Natural killer cell (primary cell): ENCODE results near the gene OR10A2. TPM values are rescaled to one million over a fixed set of nuclear protein-coding genes. Genes with fewer than 3 reads are reported as not detected.
"Not testable (repeated sequence)": the region's sequence is repeated elsewhere in the genome, so short reads cannot be mapped to it uniquely, and the experiment has no call there.

Experiments used
- ATAC-seq, 3 donors: fragments of 150-1000 bp in 2 of 3; fragments of 200-7000 bp in 1 of 3; cut with Tn5 transposase; 1 replicate in 1 of 3; 2 replicates in 2 of 3; pipeline ENCODE4 v1.10.0; 2021; ENCODE audit warnings: mild to moderate bottlenecking in 2 of 3, moderate library complexity in 2 of 3
- DNase-seq, 2 donors: peaks; one replicate each; pipeline versions ENCODE4 v3.0.0 to v3.0.0-alpha.2; 2013 to 2021; ENCODE audit warnings: mixed read lengths in 1 of 2
- H3K27ac ChIP-seq: one replicate; pipeline ENCODE4 v1.5.1; 2013; ENCODE audit warnings: mild to moderate bottlenecking, low read length
- H3K27me3 ChIP-seq: one replicate; pipeline ENCODE4 v1.6.1; 2013; ENCODE audit warnings: low read length; ENCODE audit not compliant: control insufficient read depth, insufficient read depth
- H3K36me3 ChIP-seq: one replicate; pipeline ENCODE4 v1.6.1; 2013; ENCODE audit warnings: low read length; ENCODE audit not compliant: control insufficient read depth, insufficient read depth
- H3K4me1 ChIP-seq: one replicate; pipeline ENCODE4 v1.6.1; 2013; ENCODE audit warnings: low read length; ENCODE audit not compliant: control insufficient read depth, insufficient read depth
- H3K4me3 ChIP-seq: one replicate; pipeline ENCODE4 v1.5.1; 2013; ENCODE audit warnings: low read length
- H3K9me3 ChIP-seq: one replicate; pipeline ENCODE4 v1.6.1; 2013; ENCODE audit warnings: low read length; ENCODE audit not compliant: control insufficient read depth, insufficient read depth
- H3K27ac Mint-ChIP-seq, 2 donors: one replicate each; pipeline ENCODE4 v1.8.0; 2022; ENCODE audit warnings: mild to moderate bottlenecking in 2 of 2, mixed read lengths in 2 of 2, moderate library complexity in 1 of 2
- H3K27me3 Mint-ChIP-seq, 2 donors: one replicate each; pipeline ENCODE4 v1.8.0; 2022; ENCODE audit warnings: low read depth in 2 of 2, mixed read lengths in 2 of 2
- H3K36me3 Mint-ChIP-seq: one replicate; pipeline ENCODE4 v1.8.0; 2022; ENCODE audit warnings: mixed read lengths
- H3K4me1 Mint-ChIP-seq, 2 donors: one replicate each; pipeline ENCODE4 v1.8.0; 2022; ENCODE audit warnings: mixed read lengths in 2 of 2
- H3K4me3 Mint-ChIP-seq: one replicate; pipeline ENCODE4 v1.8.0; 2022; ENCODE audit warnings: mild to moderate bottlenecking, moderate library complexity, mixed read lengths
- H3K9me3 Mint-ChIP-seq, 2 donors: one replicate each; pipeline ENCODE4 v1.8.0; 2022; ENCODE audit warnings: mixed read lengths in 2 of 2
- CTCF ChIP-seq: fragments of 200-600 bp; IDR thresholded peaks from one replicate; pipeline ENCODE4 v1.8.0; 2022; ENCODE audit warnings: antibody characterized with exemption
- WGBS: methylation state at CpG from one replicate; pipeline ENCODE4 v1.1.7; 2013; ENCODE audit warnings: missing lambda C conversion rate; ENCODE audit not compliant: insufficient coverage; 5-methylcytosine and 5-hydroxymethylcytosine counted together
- intact Hi-C: fragments of 100-400 bp; cut with micrococcal nuclease; formaldehyde crosslinking; loops from one replicate; pipeline ENCODE4 v1.14.2; 2022
- total RNA-seq, 4 donors: library from RNA; stranded (reverse); fragments of 120-200 nt in 1 of 4; gene quantifications; one replicate each; pipeline versions ENCODE4 v1.2.3 to v1.2.4, GENCODE V29; 2013 to 2022

The OR10A2 gene
- total RNA-seq, 3 donors from 2014 or later (not counting 1 experiment from before 2014, with no cell fraction given) = 0.05 TPM; not detected in 2

GRCh38 chr11:6845383-6845782 lies 17.5 kb upstream of the OR10A2 start, which contains the start of gene OR10A5:
Gene OR10A5, plus strand, starts transcription at chr11:6845683. Its CDS starts 0 bp downstream, at chr11:6845683.
- H3K9me3 Mint-ChIP-seq = no peaks in the 10 kb centered on the region
- Histone ChIP-seq H3K9me3 (no peaks in the 10 kb centered on the region), H3K27ac (no peak within 1 kb of the TSS), H3K4me3 (no peak within 1 kb of the TSS), H3K36me3 (no peaks in the 10 kb centered on the region), H3K4me1 (no peaks in the 10 kb centered on the region), H3K27me3 (peaks cover 3% of the 10 kb centered on the region)
- H3K27ac Mint-ChIP-seq = no peak within 1 kb of the TSS
- ATAC-seq = no peak
- intact Hi-C loops = no loop called here
- H3K27me3 Mint-ChIP-seq = peaks cover 19 to 22% of the 10 kb centered on the region in 2 donors
- no peaks in the 10 kb centered on the region for H3K36me3 Mint-ChIP-seq
- H3K4me3 Mint-ChIP-seq = no peak within 1 kb of the TSS
- TF ChIP-seq CTCF = no peak
- 86% methylated on average over 2 of the region's 3 CpGs for WGBS
- H3K4me1 Mint-ChIP-seq = no peaks in the 10 kb centered on the region
- no peak for DNase-seq

GRCh38 chr11:6850526-6850925 lies 12.3 kb upstream of the OR10A2 start:
- H3K4me1 Mint-ChIP-seq = no peaks in the 10 kb centered on the region
- no peak overlapping the region for H3K27ac Mint-ChIP-seq
- Histone ChIP-seq H3K27me3 (peaks cover 3% of the 10 kb centered on the region), H3K4me1 (no peaks in the 10 kb centered on the region), H3K27ac (no peak overlapping the region), H3K36me3 (no peaks in the 10 kb centered on the region), H3K4me3 (no peak overlapping the region), H3K9me3 (no peaks in the 10 kb centered on the region)
- peaks cover 0 to 14% of the 10 kb centered on the region in 2 donors for H3K27me3 Mint-ChIP-seq
- H3K36me3 Mint-ChIP-seq = no peaks in the 10 kb centered on the region
- no peak for TF ChIP-seq CTCF
- intact Hi-C loops = no loop called here
- DNase-seq (no peak), ATAC-seq (no peak)
- H3K4me3 Mint-ChIP-seq = no peak overlapping the region
- H3K9me3 Mint-ChIP-seq = peaks cover 4 to 5% of the 10 kb centered on the region in 2 donors
- WGBS = 90% methylated on average over 2 of the region's 2 CpGs

GRCh38 chr11:6854801-6855200 lies 8.1 kb upstream of the OR10A2 start:
- not testable (repeated sequence) for ATAC-seq
- 93% methylated on average over 5 of the region's 6 CpGs for WGBS

GRCh38 chr11:6855971-6856541 lies 6.8 kb upstream of the OR10A2 start:
- no peaks in the 10 kb centered on the region for H3K4me1 Mint-ChIP-seq
- H3K4me3 Mint-ChIP-seq = no peak overlapping the region
- no peaks in the 10 kb centered on the region for H3K4me1 ChIP-seq
- ATAC-seq = no peak
- intact Hi-C loops = no loop called here
- no peak for TF ChIP-seq CTCF
- WGBS = 91% methylated on average over 1 of the region's 1 CpG
- H3K27ac ChIP-seq = no peak overlapping the region
- H3K27me3 Mint-ChIP-seq = peaks cover 7 to 15% of the 10 kb centered on the region in 2 donors
- H3K36me3 ChIP-seq = no peaks in the 10 kb centered on the region
- H3K9me3 ChIP-seq = no peaks in the 10 kb centered on the region
- H3K9me3 Mint-ChIP-seq = peaks cover 4 to 7% of the 10 kb centered on the region in 2 donors
- no peak for DNase-seq
- no peaks in the 10 kb centered on the region for H3K27me3 ChIP-seq
- no peaks in the 10 kb centered on the region for H3K36me3 Mint-ChIP-seq
- no peak overlapping the region for H3K4me3 ChIP-seq
- no peak overlapping the region for H3K27ac Mint-ChIP-seq

More at GRCh38 chr11:6854801-6855200, 8.1 kb upstream of the OR10A2 start:
- H3K36me3 Mint-ChIP-seq, H3K9me3 Mint-ChIP-seq, H3K4me3 Mint-ChIP-seq, H3K4me1 ChIP-seq, H3K4me3 ChIP-seq, intact Hi-C loops, H3K27me3 ChIP-seq, H3K4me1 Mint-ChIP-seq, H3K27ac Mint-ChIP-seq, H3K36me3 ChIP-seq, H3K9me3 ChIP-seq, DNase-seq, H3K27ac ChIP-seq: not testable (repeated sequence)
- peaks cover 7 to 15% of the 10 kb centered on the region in 2 donors for H3K27me3 Mint-ChIP-seq
